HuH-7.5 (cell line): ENCODE data around the gene RSPH6A.
"Not testable (repeated sequence)": the region's sequence is repeated elsewhere in the genome, so short reads cannot be mapped to it uniquely, and the experiment has no call there.

Experiments used
- DNase-seq: peaks from one replicate; pipeline ENCODE4 v3.0.0; 2011; ENCODE audit warnings: low spot score

Gene RSPH6A

DNA sequence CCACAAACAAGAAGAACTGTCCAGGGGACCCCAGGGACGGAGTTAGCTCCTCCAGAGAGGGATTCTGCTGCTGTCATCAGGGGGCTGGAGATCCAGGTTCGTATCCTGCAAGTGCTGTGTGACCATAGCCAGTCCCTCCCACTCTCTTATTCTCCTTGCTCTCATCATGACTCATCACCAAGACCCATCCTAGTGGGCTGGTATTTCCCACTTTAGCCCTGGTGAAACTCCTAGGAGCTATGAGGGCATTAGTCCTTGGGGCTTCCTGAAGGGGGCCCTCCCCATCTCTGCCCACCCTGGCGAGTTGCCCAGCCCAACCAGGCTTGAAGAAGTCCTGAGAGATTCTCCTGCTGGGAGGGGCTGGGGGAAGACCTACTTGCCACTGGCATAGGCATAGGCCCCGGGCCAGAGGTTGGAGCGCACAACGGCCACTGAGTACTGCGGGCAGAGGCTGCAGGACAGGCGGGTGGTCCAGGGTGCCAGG, 15.0 kb downstream of the RSPH6A start:
- no peak for DNase-seq

DNA sequence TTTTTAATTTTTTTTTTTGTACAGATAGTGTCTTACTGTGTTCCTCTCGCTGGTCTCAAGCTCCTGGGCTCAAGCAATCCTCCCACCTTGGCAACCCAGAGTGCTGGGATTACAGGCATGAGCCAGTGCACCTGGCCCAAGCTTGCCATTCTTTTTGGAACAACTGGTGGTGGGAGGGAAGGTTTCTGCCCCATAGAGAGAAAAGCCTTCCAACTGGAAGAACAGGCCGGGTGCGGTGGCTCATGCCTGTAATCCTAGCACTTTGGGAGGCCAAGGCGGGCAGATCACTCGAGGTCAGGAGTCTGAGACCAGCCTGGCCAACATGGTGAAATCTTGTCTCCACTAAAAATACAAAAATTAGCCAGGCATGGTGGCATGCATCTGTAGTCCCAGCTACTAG, 15.6 kb downstream of the RSPH6A start:
- not testable (repeated sequence) for DNase-seq

DNA sequence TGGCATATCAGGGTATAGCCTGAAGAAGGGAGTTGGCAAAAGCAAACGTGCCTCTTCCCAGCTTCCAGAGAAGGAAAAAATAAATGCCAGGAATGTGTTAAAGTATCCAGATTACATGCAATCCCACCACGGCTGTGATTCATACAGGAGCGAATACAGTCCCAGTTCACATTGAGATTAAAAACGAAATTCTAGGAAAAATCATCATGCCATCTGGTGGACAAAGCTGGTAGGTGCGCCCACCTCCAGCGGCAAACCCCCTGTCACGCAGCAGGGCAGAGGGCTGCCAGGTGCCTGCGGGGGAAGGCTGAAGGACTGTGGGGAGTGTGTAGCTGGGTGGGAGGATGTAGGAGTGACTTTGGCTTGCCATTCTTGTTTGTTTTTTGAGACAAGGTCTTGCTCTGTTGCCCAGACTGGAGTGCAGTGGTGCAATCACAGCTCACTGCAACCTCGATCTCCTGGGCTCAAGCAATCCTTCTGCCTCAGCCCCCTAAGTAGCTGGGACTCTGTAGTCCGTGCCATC, 16.1 kb downstream of the RSPH6A start:
- peak; percentile 84 for DNase-seq

DNA sequence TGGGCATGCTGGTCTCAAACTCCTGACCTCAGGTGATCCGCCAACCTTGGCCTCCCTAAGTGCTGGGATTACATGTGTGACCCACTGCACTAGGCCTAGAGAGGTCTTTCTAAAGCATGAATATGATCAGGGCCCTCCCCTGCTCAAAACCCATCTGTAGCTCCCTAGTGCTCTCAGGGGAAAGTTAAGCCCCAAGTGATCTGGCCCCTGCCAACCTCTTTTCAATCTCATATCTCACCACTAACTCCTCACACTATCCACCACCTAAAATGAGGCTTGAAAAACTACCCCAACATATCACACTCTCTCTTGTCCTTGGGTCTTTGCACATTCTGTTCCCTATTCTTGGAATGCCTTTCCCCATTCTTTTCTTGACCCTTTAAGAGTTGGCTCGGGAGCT, 20.5 kb downstream of the RSPH6A start:
- DNase-seq, result no peak

DNA sequence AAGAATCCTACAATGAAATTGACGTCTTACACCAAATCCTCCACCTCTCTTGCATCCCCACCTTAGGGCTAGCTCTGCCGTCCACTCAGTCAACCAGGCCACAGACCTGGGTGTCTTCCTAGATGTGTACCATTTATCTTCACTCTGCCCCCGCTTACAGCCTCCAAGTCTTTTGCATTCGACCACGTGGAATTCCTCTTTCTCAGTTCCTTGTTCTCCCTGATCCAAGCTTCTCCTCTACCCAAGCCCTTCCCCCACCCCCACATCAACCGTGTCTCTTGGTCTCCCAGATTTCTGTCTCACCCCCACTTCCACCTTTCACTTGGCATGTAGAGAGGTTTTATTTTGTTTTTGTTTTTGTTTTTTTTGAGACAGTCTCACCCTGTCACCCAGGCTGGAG, 21.2 kb downstream of the RSPH6A start:
- no peak for DNase-seq

DNA sequence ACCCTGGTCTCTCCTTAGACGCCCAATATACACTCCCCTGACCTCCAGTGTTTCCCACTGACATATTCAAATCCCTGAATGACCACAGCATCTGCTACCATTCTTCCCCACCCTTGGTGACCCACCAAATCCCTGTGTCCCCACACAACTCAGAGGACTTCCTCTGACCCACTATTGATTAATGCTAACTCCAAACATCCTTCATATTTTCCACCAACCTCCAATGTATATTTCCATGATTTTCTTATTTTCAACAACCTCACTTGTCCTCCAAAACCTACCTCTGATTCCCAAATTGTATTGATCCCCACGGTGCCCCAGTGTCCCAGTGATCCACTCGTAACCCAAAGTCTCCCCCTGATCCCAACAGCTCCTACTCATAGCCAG, 21.9 kb downstream of the RSPH6A start:
- DNase-seq, result no peak

DNA sequence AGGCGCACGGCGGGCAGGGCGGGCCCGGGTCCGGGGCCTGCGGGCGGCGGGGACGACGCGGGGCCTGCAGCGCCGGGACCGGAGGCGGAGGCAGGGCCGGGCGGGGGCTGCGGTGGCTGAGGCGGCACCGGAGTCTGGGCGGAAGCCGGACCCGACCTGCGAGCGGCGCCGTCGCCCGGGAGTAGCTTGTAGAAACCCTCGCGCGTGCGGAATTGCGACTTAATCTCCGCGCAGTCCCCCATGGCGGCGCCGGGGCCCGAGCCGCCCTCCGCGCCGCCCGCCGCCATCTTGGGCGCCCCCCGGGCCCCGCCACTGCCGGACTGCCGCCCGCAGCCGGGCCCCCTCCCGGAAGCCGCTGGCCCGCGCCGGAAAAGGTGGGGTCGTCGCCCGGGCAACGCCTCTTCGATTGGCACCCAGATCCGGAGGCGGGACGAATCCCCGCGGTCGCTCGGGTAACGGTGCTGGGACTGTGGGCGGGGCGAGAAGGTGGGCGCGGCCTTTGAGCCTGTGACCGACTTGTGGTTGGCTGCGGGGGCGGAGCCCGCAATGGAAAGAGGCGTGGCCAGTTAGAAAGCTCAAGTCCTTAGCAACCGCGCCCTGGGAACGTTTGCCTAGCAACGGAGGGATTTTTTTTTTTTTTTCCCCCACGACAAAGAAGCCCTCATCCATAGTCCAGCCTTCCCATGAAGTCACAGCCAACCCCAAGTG, 22.5 kb downstream of the RSPH6A start, which contains the start of gene DMWD:
TSS of gene DMWD (minus strand) at position 376 of the 708 bp plus-strand sequence. CDS start at position 287, 89 bp downstream.
- DNase-seq, result peak; percentile 96

DNA sequence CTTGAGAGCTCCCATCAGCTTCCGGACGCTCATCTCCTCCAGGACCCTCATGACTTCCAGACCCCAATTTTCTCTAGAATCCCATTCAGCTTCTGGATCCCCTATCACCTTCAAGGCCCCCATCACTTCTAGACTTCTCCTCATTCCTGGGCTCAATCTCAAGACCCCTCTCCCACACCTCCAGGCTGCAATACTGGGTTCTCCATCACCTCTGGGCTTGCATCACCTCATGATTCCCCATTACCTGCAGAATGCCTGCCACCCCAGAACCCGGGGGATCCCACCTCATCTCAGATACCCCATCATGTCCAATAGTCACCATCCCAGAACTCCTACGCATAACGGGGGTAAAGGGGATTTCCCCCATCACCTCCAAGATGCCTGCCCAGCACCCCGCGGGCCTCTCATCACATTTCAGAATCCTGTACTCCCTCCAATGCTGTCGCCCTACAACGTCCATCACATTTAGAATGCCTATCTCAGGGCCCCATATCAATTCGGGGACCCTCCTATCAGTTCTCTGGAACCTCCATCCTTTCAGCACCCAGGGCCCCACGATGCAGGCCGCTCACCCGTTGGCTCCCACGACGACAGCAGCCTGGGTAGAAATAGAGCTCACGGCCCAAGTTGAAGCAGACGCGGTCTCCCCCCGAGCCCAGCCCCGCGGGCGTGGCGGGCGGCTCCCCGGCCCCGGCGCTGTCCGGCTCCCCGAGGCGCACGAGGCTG, 23.2 kb downstream of the RSPH6A start:
- DNase-seq, result no peak

DNA sequence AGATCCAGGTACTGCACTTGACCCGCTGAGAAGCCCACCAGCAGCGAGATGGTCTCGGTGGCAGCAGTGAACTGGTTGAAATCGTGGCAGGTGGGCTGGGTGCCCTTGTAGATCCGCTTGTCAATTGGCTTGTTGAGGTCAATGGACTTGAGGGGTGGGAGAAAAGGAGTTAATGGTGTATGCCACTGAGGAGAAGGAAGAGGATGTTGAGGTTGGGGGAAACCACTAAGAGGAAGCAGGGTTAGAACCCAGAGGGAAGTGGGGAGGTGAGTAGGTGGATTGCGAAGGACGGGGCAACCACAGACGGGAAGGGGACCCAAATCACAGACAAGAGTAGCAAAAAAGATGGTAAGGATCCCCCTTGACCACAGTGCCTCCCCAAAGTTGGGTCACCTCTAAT, 24.2 kb downstream of the RSPH6A start:
- DNase-seq, result no peak

DNA sequence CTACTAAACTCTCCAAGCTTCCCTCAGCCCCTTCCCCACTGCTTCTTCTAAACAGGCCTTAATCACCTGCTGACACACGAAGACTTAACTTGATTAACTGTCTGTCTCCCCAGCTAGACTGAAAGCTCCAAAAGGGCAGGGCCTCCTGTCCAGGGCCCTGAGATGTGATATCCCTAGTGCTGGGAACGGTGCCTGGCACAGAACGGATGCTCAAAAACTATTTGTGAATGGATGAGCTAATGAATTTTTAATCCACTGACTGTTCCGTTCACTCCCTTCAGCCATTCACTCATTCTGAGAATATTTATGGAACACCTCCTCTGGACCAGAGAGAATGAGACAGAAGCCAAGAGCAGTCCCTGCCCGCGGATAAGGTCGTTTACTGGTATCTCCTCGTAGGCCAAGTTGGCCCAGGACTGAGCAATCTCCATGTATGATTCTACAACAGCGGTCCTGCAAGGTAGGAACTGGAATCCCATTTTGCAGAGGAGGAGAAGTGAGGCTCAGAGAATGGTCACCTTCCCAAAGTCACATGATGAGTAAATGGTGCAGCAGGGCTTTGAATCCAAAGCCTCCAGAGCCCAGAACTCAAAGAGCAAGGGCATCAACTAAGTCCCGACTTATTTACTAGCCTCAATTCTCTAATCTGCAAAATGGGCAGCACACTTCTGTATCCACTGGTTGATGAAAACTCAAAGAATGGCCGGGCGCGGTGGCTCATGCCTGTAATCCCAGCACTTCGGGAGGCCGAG, 25.9 kb downstream of the RSPH6A start:
- no peak for DNase-seq

DNA sequence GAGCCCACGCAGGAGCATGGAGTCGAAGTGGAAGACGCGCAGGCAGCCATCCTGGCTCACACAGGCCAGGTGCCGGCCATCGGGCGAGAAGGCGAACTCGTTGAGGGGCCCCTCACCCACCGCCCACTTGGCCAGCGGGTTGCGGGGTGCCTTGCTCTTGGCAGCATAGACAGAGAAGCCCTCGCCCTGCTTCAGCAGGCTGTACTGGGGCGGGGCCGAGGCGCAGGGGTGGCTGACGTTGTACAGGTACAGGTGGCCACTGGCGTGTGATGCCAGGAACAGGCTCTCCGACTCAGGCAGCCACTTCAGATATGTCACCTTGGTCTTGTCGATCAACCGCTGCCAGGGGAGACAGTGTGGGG, 28.6 kb downstream of the RSPH6A start:
- DNase-seq, result no peak

DNA sequence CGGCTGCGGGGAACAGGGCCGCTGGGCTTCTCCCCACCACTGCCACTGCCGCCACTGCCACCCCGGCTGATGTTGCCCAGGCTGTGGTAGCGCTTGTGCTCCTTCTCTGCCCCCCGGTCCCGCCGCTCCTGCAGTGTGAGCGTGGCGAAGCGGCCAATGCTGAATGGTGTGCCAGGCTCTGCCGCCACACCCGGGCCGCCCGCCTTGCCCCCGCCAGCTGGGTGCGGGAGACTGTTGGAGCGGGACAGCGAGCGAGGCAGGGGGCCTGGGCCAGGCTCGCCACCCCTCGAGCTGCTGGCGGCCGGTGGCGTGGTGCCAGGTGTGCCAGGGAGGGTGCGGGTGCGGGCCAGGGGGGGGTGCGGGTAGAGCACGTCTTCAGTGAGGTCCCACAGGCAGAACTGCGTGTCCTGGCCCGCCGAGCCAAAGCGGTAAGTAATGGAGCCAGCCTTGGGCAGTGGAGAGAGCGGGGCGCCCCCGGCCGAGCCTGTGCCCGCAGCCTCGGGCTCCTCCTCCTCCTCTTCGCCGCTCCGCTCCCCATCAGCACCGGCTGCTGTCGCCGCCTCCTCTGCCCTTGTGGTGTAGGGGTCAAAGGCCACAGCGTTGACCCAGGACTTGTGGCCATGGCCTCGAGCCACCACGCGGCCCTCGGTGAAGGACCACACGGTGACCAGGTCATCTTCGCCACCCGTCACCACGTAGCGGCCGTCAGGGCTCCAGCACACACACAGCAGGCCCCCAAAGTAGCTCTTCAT, 29.2 kb downstream of the RSPH6A start:
- DNase-seq, result no peak

DNA sequence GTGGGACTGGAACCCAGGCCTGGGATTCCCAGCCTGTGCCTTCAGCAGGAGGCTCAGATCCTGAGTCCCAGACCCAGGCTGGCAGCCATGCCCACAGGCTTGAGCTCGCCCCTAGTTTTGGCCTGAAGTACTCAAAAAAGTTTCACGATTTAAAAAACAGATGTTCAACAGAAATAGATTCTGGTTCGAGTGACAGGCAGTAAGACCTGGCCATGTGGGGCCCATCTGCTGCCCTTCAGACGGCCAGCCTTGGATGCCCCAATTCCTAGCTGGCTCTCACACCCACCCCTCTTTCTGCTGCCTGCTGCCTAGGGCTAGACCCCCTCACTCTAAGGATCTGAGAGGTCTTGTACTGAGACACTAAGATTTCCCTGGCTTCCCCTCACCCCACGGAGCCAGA, 30.0 kb downstream of the RSPH6A start:
- no peak for DNase-seq

DNA sequence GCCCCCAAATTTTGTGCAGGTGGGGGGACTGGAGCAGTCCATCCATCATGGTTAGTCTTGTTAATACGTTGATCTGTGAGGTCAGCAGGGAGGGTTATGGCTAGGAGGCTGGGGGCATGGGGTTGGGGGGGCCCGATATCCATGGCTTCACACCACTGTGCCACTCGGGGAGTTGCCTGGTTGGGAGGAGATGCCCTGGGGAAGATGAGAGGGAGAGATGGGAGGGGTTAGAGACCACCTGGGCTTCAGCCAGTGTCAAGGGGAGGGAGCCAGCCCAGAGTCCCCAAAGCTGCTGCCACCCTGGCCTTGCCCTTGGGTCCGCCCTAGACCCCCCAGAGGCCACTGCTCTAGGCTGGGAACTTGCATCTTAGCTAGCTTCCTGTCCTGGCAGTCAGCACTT, 31.0 kb downstream of the RSPH6A start:
- no peak for DNase-seq

DNA sequence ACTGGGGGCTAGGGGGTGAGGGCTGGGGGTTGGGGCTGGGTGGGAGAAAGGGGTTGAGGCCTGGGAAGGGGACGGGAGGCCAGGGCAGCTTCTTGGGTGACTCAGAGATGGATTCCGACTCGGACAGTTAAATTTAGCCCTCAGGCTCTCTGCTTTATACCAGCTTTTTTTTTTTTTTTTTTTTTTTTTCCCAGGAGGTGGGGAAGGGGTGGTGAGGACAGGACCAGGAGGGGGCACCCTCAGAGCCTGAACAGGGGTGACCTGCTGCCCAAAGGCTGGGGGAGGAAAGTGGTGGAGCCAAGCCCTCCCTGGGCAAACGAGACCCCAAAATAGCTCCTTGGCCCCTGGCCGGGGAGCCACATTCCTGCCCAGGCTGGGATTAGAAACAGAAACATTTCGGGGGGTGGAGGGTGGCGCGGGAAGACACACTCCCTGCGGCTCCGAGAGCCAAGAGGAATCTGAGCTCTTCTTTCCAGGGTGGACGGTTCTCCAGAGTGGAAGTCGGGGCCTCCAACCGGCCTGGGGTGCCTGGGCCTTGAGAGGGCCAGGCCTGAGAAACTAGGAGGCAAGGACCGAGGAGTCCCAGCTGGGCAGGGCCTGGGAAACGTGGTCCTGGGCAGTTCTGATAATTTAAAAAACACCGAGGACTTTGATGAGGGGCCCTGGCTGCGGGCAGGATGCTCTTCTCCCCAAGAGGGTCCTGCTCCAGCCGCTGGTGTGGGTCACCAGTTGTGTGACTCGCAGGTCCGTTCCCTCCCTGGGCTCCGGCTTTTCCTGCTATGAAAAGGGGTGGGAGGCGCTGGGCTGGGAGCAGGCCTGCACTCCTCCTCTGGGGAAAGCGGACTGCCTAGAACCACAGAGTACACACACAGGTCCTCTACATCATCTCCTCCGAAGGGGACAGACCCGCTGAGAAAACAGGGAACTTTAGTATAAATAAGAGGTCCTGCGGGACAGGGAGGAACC, 32.0 kb downstream of the RSPH6A start:
- DNase-seq, result no peak

DNA sequence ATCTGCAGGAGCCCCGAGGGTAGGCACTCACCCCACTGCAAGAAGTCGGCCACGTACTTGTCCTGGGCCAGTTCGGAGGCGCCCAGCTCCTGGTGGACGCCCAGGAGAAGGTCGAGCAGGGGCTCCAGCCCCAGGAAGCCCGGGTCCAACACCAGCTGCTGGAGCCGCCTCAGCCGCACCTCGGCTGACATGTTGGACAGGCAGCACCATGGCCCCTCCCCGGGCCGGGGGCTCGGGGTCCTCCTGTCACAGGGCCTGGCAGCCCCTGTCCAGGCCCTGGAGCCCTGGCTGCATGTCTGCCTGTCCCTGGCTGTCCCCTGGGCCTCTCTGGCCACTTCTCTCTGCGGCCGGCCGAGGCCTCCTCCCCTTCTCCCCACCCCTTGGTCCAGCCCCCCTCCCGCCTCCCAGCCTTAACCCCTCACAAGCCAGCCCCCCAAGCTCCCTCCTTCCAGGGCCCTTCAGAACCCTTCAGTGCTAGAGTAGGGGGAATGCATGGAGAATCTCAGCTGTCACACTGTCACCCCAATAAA, 32.9 kb downstream of the RSPH6A start, which contains the start of gene DMPK:
TSS of gene DMPK (minus strand) at position 329 of the 530 bp plus-strand sequence. CDS start at position 191, 138 bp downstream.
- no peak for DNase-seq

DNA sequence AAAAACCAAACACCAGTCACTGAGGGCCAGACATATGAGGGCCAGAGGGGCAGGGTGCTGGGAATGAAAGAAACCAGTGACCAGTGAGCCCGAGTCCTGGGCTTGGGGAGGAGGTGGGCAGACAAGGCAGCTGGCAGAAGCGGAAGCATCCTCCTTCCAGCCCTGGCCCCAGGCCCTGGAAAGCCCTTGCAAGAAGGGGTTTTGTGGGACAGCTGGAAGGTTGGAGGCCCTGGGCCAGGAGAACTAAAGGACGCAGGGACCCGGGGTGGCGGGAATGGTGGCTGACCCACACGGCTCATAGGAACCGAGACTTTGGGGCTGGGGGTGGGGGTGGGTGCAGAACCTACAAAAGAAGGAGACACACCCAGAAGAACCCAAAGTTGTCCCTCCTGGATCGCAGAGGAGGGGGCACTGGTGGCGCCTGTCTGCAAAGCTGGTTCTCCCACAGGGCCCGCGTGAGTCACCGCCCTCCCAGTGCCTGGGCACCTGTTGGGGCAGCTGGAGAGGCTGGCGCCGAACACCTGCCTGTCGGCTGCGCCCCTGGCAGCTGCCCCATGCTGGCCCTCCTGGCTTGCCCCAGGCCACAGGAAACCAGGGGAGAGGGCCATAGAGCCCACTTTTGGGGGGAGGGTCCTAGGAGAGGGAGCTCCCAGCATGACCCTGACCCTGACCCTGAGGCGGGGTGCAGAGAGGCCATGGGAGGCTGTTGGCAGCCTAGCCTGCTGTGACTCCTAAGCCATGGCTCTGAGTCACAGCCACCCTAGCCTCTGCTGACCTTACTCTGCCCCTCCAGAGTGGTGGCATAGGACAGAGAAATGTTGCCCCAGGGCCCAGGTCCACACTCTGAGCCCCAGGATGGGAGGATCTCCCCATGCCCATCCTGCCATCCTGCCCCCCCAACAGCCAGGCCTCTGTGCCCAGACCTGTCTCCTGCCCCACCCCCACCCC, 33.6 kb downstream of the RSPH6A start:
- no peak for DNase-seq

DNA sequence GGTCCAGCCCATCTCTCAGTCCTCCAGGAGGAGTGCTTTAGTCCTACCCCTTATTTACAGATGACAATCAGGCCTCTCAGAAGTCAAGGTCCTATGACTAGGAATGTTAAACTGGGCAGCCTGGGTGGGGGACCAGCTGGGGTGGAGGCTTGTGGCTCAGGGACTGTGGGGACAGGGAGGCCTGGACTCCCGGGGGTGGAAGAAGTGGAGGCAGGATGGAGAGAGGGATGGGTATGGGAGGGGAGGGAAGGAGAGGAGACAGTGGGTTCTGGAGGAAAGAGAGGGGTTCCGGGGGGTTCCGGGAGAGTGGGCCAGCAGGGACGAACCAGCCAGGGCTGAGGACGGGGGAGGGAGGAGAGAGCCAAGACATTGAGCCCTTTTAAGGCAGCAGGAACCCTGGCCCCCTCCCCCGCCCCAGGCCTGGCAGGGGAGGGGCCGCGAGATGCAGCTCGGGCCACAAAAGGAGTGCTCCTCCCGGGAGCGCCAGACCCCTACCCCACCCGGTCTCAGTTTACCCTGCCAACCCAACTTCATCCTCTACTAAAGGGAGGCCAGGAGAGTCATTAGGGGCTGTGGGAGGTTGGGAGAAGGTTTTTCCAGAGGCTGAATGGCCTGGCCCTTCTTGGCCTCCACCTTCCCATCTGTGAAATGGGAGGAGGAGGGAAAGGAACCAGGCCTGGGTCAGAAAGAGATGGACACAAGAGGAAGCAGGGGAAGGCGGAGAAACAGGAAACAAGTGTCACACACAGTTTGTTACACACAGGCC, 34.5 kb downstream of the RSPH6A start:
- DNase-seq, result no peak

DNA sequence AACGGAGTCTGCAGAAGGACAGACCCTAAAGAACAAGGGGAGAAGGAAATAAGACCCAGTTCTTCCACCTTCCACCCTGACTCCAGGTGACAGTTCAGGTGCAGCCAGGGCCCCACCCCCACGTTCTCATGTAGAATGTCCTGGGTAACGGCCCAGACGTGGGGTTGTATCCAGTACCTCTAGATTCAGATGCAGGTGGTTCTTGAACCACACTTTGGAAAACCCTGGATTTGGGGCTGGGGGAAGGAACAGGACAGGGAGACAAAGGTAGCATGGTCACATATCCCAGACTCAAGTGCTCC, 35.0 kb downstream of the RSPH6A start:
- no peak for DNase-seq
